Measurements from ENCODE around the gene SYNGR3. TPM values are rescaled to one million over a fixed set of nuclear protein-coding genes. Genes with fewer than 3 reads are reported as not detected.
A peak's percentile ranks its signal among the peaks of the same experiment; 100 is the strongest.

The SYNGR3 gene
- polyA plus RNA-seq, 1 donor = 2.1 TPM

DNA sequence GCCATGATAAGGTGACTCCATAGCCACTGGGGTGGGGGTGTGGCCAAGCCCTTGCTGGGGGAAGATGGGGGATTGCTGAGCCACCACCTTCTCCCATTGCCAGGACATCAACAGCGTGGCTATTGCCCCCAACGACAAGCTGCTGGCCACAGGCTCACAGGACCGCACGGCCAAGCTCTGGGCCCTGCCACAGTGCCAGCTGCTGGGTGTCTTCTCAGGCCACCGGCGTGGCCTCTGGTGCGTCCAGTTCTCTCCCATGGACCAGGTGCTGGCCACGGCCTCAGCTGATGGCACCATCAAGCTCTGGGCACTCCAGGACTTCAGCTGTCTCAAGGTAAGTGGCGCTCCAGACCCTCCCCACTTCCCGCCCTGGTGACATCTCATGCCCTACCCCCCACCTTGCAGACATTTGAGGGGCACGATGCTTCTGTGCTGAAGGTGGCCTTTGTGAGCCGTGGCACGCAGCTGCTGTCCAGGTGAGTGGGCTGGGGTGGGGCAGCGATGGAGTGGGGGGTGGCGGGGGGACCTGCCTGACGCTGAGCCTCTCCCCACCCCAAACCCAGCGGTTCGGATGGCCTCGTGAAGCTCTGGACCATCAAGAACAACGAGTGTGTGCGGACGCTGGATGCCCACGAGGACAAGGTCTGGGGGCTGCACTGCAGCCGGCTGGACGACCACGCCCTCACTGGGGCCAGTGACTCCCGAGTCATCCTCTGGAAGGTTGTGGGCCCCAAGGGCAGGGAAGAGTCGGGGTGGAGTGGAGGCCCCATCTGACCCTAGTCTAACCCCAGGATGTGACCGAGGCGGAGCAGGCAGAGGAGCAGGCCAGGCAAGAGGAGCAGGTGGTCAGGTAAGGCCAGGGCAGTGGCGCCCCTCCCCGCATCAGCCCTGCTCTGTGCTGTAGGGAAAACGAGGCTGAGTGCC lies 12.6 kb upstream of the SYNGR3 start:
- DNase-seq = no peak

DNA sequence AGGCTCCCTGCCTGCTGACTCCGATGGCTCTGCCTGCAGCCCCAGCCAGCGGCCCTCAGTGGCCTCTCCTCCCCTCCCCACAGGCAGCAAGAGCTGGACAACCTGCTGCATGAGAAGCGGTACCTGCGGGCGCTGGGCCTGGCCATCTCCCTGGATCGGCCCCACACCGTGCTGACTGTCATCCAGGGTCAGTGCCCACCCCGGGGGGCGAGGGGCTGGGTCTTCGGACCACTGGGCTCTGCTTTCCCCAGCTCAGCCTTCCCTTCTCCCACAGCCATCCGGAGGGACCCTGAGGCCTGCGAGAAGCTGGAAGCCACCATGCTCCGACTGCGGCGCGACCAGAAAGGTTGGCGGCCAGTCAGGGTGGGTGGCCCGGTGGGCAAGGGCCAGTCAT lies 11.9 kb upstream of the SYNGR3 start:
- DNase-seq = no peak

GRCh38 chr16:1978476-1979120 lies 11.2 kb upstream of the SYNGR3 start:
- no peak for DNase-seq

DNA sequence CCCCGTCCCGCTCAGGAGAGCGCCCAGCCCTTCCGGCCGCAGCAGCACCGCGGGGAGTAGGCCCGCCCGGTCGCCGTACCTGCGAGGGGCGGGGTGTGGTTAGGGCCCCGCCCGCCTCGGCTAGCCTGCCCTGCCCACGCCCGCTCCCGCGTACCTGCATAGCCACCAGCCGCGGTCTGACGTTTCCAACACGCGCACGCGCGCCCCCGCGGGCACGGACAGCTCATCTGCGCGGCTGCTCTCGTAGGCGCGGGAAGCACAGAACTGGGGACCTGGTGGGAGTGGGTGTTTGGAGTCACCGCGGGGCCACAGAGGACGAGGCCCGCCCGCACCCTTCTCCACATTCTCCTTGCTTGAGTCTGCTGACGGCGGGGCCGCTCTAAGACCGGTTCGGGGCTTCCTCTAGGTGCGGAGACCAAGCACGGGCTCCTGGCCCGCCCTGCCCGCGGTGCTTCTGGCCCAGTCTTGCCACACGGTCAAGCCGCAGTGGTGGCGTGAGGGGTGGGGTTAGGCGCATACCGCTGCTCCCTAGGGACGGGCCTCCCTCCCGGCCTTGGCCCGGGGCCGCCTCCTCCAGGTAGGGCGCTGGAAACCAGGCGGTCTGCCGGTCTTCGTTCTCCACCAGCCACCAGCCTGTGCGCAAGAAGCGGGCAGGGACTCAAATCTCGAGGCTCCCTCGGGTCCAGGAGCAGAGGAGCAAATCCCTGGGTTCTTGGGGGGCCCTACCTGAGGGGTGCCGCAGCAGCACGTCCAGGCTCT lies 10.3 kb upstream of the SYNGR3 start:
- no peak for DNase-seq

DNA sequence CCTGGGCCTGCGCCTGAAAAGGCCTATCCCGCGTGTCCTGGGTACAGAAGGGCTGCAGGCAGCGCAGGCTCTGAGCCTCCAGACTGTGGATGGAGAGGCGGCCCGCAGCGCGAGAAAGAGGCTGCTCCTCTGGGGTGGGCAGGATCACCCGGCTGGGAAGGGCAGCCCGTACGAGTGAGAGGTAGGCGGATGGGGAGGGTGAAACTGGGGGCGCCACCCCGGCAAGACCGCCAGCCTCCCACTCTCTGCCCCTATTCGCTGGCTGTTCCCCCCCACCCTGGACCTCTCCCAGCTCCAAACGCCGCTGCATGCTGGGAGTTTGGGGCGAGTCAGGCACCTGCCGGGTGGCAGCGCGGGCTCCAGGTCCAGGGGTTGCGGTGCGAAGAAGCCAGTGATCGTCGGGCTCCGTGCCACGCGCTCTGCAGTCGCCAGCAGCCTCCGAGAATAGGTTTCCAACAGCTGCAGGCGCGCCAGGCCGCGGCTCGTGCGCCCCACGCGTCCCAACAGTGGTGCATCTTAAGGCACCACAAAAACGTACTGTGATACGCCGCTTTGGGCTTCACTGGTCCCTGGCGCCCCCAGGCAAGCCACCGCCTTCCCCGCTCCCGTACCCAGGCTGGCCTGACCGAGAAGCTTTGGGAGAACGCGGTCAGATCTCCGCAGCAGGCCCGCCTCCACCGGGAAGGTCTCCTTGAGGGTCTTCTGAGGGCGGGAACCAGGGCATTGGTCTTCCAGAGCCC lies 9.6 kb upstream of the SYNGR3 start:
- no peak for DNase-seq

DNA sequence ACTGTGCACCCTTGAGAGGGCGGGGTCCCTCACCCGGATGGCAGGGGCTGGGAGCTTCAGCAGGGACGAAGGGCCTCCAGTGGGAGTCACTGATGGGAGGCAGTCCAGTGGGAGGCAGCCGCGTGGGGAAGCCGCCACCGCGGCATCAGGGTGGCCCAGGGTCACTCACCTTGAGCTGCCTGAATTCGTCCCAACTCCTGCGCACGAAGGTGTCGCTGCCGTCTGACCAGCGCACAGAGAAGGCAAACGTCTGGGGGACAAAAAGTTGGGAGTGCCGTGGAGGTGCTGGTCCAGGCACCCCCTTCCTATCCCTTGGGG lies 9.0 kb upstream of the SYNGR3 start:
- DNase-seq = no peak

GRCh38 chr16:1981398-1981836 lies 8.4 kb upstream of the SYNGR3 start, which contains the start of gene NOXO1:
Gene NOXO1 (minus strand): TSS chr16:1981469. CDS start chr16:1981179, 290 bp downstream.
- no peak for DNase-seq

DNA sequence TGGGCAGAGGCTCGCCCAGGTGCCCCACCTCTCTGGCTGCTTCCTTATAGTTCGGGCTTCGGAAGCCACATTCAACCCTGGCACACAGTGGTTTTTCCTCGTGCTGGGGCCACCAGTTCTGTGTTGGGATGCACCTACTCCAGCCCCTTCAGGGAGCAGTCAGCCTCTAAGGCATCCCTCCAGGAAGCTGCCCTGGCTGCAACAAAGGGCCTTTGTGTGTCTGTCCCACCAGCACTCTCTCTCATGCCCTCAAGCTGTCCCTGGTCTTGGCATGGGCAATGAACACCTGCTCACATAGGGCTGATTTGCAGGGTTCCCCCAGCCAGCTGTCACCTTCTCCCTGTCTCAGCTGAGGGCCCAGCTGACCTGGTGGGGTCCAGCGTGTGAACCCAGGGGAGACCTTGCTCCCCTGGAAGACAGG lies 7.7 kb upstream of the SYNGR3 start:
- no peak for DNase-seq

GRCh38 chr16:1982991-1983543 lies 6.7 kb upstream of the SYNGR3 start:
- DNase-seq = no peak

GRCh38 chr16:1983544-1984346 lies 6.0 kb upstream of the SYNGR3 start, which contains the start of gene GFER:
Gene GFER (plus strand): TSS chr16:1984193. CDS start chr16:1984219, 26 bp downstream.
- DNase-seq = peak; percentile 94

- no peak for DNase-seq
These were observed 5.2 kb upstream of the SYNGR3 start for GRCh38 chr16:1984347-1985225.

GRCh38 chr16:1985466-1986150 lies 4.2 kb upstream of the SYNGR3 start:
- DNase-seq = no peak

- DNase-seq = no peak
These were observed 2.6 kb upstream of the SYNGR3 start for GRCh38 chr16:1987198-1987597.

DNA sequence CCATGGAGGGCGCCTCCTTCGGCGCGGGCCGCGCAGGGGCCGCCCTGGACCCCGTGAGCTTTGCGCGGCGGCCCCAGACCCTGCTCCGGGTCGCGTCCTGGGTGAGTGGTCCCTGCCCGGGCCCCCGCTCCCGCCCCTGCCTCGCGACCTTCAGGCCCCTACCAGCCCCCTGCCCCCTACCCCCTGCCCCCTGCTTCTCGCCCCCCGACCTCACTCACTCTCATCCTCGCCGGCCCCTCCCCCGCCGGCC lies 256 bp downstream of the SYNGR3 start:
- DNase-seq = no peak

DNA sequence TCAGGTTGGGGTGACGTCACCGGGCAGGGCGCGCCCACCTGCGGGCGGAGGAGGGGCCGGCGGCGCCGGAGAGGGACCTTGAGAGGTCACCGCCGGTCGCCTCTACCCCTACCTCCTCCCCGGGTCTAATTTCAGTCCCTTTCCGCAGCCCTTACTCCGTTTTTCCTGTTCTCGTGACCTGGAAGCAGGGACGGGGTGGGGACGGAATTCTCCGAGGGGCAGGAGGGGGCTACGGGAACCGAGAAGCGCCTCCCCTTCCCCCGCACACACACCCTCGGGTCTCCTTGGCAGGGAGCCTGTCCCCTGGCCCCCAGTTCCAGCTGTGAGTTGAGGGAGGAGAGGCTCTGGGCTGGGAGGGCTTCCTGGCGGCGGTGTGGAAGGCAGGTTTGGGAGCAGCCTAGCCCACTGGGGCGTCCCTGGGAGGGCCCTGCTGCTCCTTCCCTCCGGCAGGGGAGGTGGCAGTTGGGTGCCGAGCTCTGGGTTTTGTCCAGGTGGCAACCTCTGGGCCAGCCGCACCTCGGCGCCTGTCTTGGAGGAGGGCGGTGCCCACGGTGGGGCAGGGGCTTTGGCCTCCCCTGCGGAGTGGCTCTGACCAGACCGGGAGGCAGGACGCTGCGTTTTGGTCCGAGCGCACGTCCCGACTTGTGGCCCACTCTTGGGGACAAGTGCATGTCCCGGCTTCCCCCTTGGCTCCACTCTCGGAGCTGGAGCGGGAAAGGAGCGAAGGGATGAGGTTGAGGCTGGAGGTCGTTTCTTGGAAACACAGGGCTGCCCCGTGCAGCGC lies 773 bp downstream of the SYNGR3 start:
- no peak for DNase-seq

- DNase-seq = no peak
These were observed 1.4 kb downstream of the SYNGR3 start for GRCh38 chr16:1991135-1991551.

DNA sequence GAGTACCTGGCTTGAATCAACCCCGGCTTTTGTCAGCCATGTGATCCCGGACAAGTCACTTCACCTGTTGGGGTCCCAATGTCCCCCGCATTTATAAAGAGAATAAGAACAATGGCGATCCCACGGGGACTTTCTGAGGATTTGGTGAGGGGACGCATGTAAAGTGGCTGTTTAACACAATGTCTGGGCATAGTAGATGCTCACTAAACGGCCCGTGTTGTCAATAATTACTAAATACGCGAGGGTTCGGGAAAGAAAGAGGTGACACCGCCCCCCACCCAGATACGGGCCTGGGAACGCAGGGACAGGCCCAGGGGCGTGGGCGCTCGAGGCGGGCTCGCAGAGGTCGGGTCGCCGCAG lies 1.8 kb downstream of the SYNGR3 start:
- DNase-seq = no peak

GRCh38 chr16:1991948-1992703 lies 2.4 kb downstream of the SYNGR3 start:
- peak; percentile 85 for DNase-seq

Data from hindlimb muscle (tissue), 1 donor.